Globus pallidus (tissue), 1 donor: ENCODE data around the gene MOBP.
"Not testable (repeated sequence)": the region's sequence is repeated elsewhere in the genome, so short reads cannot be mapped to it uniquely, and the experiment has no call there.

Experiments used
- DNase-seq: peaks from one replicate; pipeline ENCODE4 v3.0.0-alpha.2; 2015; ENCODE audit warnings: low spot score

The MOBP gene, protein sequence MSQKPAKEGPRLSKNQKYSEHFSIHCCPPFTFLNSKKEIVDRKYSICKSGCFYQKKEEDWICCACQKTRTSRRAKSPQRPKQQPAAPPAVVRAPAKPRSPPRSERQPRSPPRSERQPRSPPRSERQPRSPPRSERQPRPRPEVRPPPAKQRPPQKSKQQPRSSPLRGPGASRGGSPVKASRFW

DNA sequence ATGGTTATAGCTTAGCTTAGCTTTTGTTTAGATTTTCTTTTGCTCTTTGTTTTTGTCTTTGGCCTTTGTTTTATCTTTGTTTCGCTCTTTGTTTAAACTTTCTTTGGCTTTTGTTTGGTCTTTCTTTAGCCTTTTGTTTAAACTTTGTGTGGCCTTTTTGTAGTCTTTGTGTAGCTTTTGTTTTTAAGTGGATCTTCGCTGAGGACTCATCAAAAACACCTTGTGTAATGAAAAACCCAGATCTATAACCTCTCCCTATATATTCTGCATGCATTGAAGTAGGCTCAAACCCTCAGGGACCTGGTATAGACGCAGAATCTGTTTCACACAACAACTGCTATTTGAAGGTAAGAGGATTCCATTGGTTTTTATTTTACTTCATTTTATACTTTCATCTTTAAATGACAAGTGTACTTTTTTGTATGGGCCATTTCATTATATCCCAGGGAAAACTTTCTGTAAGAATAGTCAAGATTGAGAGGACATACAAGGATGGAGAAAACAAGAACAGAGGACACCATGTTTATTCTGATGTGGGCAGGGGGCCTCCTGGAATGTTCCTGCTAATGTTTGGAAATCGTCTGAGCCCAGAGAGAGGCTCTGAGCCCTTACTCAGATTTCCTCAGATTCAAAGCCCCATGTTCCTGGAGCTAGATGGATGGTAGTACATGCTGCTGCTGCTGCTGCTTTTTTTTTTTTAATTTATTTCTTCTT is at the start of gene MOBP:
TSS of gene MOBP (plus strand) at position 287 of the 714 bp plus-strand sequence. CDS start 34,390 bp downstream, outside the sequence.
- DNase-seq, result peak; percentile 92

DNA sequence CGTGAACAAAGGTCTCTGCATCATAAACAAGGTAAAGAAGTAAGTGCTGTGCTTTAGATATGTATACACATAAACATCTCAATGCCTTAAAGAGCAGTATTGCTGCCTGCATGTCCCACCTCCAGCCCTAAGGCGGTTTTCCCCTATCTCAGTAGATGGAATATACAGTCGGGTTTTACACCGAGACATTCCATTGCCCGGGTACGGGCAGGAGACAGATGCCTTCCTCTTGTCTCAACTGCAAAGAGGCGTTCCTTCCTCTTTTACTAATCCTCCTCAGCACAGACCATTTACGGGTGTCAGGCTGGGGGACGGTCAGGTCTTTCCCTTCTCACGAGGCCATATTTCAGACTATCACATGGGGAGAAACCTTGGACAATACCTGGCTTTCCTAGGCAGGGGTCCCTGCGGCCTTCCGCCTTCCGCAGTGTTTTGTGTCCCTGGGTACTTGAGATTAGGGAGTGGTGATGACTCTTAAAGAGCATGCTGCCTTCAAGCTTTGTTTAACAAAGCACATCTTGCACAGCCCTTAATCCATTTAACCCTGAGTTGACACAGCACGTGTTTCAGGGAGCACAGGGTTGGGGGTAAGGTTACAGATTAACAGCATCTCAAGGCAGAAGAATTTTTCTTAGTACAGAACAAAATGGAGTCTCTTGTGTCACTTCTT is 48.8 kb upstream of the MOBP start:
- DNase-seq, result not testable (repeated sequence)

DNA sequence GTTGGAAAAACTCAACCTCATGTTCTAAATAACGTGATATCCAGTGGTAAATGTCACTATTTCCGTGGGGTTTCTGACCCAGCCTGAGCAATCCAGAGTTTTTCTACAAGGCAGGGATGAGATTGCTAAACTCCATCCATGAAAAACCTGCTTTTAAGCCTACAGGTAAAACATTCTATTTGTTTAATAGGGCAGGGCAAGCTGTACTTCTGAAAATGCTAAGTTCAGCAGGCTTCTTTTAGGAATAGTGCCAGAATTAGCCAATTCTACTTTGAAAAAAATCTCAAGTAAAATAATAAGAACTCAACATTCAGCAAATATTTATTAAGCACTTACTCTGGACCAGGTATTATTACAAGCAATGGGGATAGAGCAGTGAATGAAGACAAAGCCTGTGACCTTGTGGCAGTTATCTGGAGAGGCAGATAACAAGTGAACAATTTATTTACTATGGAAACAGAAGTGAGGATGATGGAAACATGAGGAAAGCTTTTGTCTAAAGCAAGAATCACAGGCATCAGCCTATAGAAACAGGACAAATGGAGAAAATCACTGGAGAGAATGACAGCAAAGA is 47.7 kb upstream of the MOBP start:
- DNase-seq, result no peak

DNA sequence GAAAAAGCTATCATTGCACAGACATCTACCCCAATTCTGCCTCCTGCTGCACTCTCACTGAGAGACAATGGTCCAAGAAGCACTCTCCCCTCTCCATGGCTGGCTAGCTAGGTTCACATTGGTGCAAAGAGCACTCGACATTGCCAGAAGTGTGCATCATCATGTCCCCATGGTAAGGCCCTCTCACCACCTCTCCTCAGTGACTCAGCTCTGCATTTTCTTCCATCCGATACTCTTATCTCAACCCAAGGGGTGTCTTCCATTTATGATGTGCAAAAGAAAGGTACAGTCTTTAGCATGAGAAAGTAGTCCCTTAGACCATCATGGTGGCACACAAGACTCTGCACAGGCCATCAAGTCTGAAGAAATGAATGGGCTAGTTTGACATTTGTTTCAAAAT is 46.9 kb upstream of the MOBP start:
- no peak for DNase-seq

DNA sequence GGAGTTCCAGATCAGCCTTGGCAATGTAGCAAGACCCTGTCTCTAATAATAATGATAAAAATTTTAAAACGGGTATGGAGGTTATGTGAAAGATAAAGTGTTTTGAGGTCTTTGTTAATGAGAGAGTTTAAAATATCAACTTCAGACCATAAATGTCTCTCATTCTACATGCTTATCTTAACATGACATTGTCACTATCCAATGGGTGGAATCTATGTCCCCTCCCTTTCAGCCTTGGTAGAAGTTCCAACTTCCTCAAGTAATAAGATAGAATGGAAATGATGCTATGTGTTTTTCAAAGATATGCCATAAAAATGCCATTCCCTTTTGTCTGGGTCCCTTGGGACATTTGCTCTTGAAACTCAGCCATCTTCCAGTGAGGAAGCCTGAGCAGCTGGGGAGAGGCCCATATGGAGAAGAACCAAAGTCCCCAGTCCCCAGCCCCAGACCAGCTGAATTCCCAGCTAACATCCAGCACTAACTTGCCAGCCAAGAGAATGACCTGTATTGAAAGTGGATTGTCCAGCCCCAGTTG is 44.0 kb upstream of the MOBP start:
- DNase-seq, result no peak

DNA sequence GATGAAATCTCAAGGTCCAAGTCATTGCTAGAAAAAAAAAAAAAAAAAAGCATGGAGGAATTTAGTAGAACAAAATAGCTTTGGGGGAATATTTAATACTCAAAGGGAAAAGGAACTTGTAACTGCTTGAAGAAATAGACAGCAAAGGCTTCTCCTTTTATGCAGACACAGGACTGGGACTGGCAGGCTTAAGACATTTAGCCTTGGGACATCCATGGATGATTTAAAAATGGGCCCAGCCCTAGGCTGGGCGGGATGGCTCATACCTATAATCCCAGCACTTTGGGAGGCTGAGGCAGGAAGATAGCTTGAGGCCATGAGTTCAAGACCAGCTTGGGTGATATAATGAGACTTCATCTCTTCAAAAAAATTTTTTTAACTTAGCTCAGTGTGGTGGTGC is 41.2 kb upstream of the MOBP start:
- DNase-seq, result no peak

DNA sequence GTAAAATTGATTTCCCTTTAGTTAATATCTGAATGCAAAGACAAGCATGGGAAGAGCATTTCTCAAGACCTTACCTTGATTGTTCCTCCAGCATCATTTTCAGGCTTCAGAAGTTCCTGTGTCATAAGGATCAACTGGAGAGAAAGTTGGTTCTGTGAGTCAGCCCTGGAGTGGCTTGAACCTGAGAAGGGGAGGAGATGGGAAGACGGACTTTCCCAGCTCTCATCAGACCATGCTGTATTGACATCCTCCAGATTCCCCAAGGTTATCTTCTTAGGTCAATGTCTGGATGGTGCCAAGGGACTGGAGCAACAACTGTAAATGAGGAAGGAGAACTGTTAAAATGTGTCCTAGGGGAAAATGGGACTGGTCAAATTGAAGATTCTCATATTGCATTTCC is 40.0 kb upstream of the MOBP start:
- no peak for DNase-seq

DNA sequence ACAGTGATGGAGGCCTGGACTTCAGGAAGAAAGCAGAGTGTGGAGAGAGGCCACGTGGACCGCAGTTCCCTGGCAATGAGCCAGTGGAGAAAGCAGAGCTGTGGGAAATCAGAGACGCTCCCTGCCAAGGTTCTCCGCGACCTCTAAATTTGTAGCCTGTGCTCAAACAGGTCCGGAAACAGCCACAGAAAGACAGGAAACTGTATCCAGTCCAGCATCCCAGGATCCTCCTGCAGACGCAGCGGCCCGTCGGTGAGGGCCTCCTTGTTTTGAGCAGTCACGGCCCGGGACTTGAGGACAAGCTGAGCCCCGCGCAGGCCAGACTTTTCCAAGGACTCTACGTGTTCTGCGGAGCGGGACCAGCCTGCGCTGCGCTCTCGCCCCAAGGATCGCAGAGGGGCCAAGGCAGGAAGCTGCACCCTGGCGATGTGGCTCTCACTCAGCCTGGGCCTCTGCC is 38.7 kb upstream of the MOBP start:
- DNase-seq, result no peak

DNA sequence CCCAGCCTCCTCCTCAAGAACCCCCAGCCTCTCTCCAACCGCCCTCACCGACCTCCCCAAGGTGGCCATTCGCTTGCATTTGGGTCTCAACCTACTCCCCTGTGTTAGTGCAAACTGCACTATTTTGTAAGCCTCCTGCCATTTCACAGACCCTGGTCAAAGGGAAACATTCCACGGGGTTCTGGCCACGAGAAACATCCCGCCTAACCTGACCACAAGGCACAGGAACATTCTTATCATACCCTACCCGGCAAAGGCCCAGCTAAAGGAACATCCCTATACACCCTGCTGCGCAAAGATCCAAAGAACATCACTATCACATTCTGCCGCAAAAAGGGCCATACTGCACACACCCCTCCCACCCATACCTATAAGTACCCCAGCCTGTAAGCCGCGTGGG is 38.0 kb upstream of the MOBP start:
- DNase-seq, result no peak

DNA sequence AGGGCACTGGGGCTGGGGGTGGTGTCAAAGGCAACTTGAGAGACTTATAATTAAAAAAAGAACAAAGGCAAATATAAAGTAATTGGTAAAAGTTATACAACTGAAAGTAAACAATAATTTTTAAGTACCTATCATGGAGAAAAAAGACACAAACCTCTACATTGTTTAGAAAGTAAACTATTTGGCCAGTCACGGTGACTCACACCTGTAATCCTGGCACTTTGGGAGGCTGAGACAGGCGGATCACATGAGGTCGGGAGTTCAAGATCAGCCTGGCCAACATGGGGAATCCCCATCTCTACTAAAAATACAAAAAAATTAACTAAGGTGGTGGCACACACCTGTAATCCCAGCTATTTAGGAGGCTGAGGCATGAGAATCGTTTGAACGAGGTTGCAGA is 35.1 kb upstream of the MOBP start:
- DNase-seq, result no peak

DNA sequence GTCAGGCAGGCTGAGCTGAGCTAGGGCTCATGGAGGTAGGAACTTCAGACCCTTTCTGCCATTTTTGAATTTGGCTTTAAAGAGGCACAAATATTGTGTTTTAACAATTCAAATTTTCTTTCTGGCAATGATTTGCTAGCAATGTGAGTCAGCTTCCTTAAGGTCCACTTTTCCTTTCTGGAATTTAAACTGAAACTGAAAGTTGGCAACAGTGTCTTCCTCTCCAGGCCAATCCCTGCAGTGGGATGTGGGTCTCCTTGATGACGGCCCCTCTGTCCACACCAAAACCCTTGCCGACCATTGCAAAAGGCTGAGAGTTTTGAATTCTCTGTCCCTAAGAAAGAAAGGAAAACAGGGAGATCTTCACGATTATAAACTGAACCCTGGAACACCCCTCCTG is 33.8 kb upstream of the MOBP start:
- no peak for DNase-seq

DNA sequence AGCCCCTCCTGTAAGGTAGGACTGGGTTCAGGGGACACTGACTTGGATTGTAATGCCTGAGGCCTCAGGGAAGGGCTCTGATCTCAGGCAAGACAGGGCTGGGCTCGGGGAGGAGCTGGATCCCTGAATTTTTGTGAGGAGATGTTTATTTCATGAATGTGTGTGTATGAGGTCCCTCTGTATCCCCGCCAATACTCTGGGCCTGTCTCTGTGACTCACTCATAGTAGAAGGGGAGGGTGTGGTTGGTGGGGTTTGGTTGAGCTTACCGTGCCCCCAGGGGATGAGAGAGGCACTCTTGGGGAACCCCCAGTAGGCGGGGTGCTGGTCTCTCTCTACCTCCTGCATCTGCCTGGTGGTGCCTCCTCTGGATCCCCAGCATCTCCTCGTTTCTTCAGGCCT is 32.9 kb upstream of the MOBP start:
- DNase-seq, result no peak

DNA sequence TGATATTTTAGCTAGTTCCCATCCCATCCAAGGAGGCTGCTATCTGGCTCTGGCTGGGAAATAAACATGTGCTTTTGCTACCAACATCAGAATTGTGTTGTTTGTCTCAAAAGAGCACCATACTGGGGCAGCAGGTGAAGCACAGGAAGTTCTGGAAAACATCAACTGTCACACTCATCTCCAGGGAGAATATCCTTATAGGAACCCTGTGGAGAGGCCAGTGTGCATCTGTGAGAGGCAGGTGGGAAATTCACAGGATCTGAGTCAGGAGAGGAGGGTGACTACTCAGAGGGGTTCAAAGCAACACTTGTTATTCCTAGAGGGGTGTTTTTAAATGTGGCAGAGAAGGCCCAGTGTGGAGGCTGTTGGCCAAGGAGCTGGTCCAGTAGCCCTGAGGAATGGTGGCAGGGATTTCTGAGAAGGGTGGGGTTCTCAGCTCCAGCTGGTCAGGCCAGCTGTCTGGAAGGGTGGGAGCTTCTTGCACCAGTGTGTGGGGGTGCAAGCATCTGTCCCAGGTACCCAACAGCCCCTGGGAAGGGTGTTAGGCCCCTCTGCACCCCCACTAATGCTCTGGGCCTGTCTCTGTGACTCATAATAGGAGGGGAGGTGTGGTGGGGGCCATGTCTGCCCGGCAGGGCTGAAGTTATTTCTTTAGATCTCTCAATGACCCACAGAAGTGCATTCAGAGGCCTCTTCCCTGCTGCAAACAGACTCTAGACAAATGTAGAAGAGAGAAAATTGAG is 32.3 kb upstream of the MOBP start:
- no peak for DNase-seq

DNA sequence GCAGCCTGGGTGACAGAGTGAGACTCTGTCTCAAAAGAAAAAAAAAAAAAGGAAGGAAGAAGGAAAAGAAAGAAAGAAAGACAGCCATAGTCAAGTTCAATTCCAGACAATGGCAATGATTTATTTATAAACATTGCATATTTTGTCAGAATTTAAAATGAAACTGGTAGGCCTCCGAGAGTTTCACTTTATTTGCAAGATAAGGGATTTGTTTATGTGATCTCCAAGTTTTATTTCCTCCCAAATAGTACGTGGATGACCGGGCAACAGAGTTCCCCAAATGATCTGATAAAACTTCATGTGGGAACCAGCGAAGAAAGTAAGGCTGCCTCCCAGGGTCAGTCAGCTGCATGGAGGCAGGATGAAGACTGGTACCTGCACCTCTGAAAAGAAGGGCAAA is 28.6 kb upstream of the MOBP start:
- DNase-seq, result no peak

DNA sequence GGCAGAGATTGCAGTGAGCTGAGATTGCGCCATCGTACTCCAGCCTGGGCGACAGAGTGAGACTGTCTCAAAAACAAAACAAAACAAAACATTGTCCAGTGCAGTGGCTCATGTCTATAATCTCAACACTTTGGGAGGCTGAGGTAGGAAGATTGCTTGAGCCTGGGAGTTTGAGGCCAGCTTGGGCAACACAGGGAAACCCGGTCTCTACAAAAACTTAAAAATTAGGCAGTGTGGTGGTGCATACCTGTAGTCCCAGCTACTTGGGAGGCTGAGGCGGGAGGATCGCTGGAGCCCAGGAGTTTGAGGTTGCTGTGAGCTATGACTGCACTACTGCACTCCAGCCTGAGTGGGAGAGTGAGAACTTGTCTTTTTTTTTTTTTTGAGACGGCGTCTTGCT is 27.2 kb upstream of the MOBP start:
- no peak for DNase-seq

DNA sequence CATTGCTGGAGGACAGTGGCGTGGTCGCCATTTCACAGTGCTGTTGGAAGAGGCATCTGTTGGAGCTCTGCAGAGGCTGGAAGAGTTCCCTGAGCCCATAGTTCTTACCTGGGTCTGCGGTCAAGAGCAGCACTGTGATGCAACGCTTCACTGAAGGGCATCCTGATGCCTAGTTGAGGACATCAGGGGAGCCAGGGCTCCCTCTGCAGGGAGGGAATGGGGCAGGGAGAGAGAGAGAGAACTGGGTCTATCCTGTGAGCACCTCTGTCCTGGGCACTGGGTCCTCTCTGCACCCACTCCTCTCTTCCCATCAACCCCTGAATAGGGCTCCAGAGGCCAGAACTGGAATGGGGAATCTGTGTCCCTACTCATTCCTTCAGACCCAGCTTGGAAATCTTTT is 23.9 kb upstream of the MOBP start:
- no peak for DNase-seq

DNA sequence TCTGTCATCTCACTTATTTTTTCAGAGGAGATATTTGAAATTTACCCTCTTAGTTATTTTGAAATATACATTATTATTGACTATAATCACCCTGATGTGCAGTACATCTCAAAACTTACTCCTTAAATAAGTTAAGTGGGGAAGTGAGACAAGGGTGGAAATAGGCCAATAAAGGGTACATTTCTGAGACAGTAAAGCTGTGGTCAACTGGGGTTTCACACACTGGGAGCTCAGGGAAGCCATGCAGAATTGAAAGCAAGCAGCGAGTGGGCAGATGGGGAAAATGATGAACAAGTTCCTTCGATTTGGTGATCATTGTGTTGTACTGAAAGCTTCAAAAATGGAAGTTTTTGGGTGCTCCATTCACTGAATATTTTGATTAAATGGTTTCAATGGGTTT is 21.6 kb upstream of the MOBP start:
- no peak for DNase-seq

DNA sequence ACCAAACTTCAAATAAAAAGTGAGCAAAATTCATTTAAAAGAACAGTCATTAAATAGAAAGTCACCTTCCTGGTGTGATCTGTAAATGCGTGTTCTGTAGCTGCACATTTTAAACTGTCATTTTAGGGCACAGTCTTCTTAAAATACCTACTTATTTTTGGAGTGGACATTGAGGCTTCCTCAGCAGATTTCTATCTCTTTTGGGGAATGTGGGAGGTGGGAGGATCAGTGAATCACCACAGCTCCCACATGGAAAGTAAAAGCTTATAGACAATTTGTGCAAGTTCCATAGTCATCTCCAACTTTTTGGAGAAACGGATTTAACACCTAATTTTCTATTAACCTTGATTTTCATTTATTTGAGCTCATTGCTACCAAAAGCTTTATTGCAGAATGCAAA is 21.0 kb upstream of the MOBP start:
- DNase-seq, result no peak

DNA sequence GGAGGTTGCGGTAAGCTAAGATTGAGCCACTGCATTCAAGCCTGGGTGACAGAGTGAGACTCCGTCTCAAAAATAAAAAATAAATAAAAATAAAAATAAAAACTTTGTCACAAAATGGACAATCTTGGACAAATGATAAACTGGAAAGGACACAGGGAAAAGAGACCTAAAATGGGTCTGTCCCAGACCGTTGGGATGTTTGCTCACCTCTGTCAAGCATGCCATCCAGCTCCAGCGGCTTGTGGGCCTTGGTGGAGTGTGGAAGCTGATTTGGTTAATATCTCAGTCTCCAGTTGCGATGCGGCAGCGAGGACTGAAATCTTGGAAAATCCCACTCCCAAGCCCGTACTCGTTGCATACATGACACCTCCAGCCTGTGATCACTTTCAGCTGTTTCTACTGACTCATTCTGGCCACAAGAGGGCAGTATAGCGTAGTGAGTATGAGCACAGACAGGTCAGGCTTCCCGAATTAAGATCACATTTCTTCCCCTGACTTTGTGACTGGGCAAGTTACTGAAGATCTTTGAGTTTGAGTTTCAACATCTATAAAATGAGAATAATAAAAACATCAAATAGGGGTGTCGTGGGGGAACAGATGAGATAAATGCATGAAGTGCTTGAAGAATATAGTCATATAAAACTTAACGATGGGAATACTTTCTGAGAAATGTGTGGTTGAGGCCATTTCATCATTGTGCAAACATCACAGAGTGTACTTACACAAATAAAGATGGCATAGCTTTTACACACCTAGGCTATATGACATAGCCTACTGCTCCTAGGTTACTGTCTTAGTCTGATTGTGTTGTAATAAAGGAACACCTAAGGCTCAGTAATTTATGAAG is 19.6 kb upstream of the MOBP start:
- peak; percentile 92 for DNase-seq

DNA sequence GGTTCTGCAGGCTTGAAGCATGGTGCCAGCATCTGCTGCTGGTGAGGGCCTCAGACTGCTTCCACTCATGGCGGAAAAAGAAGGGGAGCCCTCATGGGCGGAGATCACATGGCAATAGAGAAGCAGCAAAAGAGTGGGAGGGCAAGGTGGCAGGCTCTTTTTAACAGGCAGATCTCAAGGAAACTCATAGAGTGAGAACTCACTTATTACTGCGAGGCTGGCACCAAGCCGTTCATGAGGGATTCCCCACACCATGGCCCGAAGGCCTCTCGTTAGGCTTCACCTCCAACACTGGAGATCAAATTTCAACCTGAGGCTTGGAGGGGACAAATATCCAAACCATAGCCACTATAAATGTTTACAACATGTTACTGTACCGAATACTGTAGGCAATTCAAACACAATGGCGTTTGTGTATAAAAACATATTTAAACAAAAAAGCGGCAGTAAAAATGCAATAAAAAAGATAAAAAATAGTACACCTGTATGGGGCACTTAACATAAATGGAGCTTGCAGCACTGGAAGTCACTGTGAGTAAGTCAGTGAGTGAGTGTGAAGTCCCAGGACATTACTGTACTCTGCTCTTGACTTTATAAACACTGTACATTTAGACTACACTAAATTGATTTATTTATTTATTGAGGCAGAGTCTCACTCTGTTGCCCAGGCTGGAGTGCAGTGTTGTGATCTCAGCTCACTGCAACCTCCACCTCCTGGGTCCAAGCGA is 18.8 kb upstream of the MOBP start:
- DNase-seq, result no peak
